AG10803 (cell line): ENCODE results near the gene COLGALT1.

Experiments
- DNase-seq: peaks from one replicate; pipeline ENCODE4 v3.0.0; 2010; ENCODE audit warnings: low read depth
- H3K4me3 ChIP-seq: 2 replicates; pipeline ENCODE4 v1.5.1; 2011; ENCODE audit warnings: mild to moderate bottlenecking, low read length, control low read depth
- CTCF ChIP-seq: conservative IDR thresholded peaks from 2 replicates; pipeline ENCODE4 v1.5.1; 2011; ENCODE audit warnings: mild to moderate bottlenecking, low read length, control low read depth, inconsistent platforms

COLGALT1 gene

GRCh38 chr19:17601683-17602082, 46.2 kb downstream of the COLGALT1 start:
- no peak for DNase-seq
- H3K4me3 ChIP-seq = no peak overlapping the region
- no peak for TF ChIP-seq CTCF

GRCh38 chr19:17602217-17602616, 46.8 kb downstream of the COLGALT1 start:
- no peak overlapping the region for H3K4me3 ChIP-seq
- no peak for TF ChIP-seq CTCF
- DNase-seq = no peak

- H3K4me3 ChIP-seq = no peak overlapping the region
- TF ChIP-seq CTCF = no peak
- DNase-seq = no peak
Measured at GRCh38 chr19:17602872-17603510, 47.5 kb downstream of the COLGALT1 start.

- no peak for DNase-seq
- TF ChIP-seq CTCF = no peak
- H3K4me3 ChIP-seq = no peak overlapping the region
Measured at GRCh38 chr19:17604372-17605025, 49.0 kb downstream of the COLGALT1 start.

- no peak overlapping the region for H3K4me3 ChIP-seq
- DNase-seq = no peak
- TF ChIP-seq CTCF = no peak
Measured at GRCh38 chr19:17605117-17605516, 49.7 kb downstream of the COLGALT1 start.

GRCh38 chr19:17605761-17606589, 50.5 kb downstream of the COLGALT1 start:
- peak; percentile 27; the same call in 1 of the 2 replicates for TF ChIP-seq CTCF
- H3K4me3 ChIP-seq = peak overlapping the region; percentile 36
- DNase-seq = peak; percentile 47
